HG02884 (cell line): Measurements from ENCODE around the gene SLC7A5.
"Not testable (repeated sequence)": the region's sequence is repeated elsewhere in the genome, so short reads cannot be mapped to it uniquely, and the experiment has no call there.

Source experiments
- ATAC-seq: cut with Tn5 transposase; IDR thresholded peaks from one replicate; pipeline ENCODE4 v1.9.1; 2021; ENCODE audit warnings: mild to moderate bottlenecking, moderate library complexity; ENCODE audit not compliant: unreplicated experiment

Gene SLC7A5

DNA sequence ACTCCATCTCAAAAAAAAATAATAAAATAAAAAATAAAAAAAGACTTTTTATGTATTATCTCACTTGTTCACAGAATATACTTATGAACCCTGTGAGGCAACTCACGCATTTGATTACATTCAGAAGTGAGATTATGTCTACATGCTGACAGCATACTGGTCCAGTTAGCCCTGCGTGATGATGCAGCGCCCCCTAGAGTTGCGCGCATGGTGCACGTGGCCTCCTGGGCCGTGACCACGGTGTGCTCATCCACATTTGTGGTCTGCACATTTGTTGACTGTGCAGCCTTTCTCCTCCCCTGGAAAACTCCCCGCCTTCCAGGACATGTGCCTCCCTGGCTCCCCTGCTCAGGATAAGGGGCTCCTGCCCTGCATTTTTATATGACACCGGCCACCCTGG is 20.5 kb upstream of the SLC7A5 start:
- not testable (repeated sequence) for ATAC-seq

GRCh38 chr16:87888346-87888745 is 19.0 kb upstream of the SLC7A5 start:
- ATAC-seq: not testable (repeated sequence)

- ATAC-seq: not testable (repeated sequence)
These were observed 18.6 kb upstream of the SLC7A5 start for GRCh38 chr16:87887931-87888330.

DNA sequence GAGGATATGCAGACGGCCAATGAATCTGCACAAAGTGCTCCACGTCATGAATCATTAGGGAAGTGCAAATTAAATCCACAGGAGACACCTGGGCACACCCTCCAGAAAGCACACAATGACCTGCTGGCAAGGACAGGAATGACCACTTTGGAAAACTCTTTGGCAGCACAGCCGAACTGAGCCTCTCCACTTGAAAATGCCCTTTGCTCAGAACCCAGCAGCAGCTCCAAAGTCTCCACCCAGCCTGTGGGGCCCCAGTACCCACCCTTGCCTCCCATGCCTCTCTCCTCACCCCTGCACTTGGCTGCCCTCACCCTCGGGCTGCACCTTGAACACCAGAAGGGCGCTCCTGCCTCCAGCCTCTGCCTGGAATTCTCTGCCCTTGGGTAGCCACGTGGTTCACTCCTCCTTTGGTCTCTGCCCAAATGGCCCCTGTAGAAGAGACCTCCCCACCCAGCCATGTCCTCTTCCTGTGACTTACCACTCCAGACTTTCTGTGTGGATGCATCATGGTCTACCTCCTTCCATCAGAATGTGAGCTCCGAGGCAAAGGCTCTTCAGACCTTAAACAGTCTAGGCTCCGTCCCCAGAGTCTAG is 16.2 kb upstream of the SLC7A5 start:
- not testable (repeated sequence) for ATAC-seq

- no peak for ATAC-seq
These were observed 13.2 kb upstream of the SLC7A5 start for GRCh38 chr16:87882436-87883019.

GRCh38 chr16:87881324-87882200 is 12.3 kb upstream of the SLC7A5 start:
- no peak for ATAC-seq

GRCh38 chr16:87880117-87880696 is 10.9 kb upstream of the SLC7A5 start:
- no peak for ATAC-seq

- not testable (repeated sequence) for ATAC-seq
These were observed 10.2 kb upstream of the SLC7A5 start for GRCh38 chr16:87879411-87880013.

GRCh38 chr16:87878704-87879103 is 9.4 kb upstream of the SLC7A5 start:
- ATAC-seq: no peak

DNA sequence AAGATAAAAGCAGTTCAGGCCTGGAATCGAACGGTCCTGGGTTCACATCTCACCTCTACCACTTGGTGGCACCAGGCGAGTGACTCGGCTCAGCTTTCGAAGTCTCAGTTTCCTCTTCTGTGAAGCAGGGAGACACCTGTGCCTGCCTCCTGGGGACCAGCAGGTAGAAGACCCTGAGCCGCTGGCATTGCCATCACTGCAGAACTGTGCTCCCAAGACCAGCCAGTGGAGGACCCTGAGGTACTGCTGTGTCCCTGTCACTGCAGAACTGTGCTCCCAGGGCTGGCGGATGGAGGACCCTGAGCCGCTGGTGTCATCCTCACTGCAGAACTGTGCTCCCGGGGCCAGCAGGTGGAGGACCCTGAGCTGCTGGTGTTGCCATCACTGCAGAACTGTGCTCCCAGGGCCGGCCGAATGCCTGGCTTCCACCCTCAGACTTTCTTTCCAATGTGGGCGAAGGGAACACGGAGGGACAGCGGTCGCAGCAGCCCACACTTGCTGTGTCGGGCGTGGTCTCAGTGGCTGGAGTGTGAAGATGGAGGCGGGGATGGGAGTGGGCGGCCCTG is 8.7 kb upstream of the SLC7A5 start:
- no peak for ATAC-seq

GRCh38 chr16:87874639-87875427 is 5.5 kb upstream of the SLC7A5 start:
- ATAC-seq: no peak

DNA sequence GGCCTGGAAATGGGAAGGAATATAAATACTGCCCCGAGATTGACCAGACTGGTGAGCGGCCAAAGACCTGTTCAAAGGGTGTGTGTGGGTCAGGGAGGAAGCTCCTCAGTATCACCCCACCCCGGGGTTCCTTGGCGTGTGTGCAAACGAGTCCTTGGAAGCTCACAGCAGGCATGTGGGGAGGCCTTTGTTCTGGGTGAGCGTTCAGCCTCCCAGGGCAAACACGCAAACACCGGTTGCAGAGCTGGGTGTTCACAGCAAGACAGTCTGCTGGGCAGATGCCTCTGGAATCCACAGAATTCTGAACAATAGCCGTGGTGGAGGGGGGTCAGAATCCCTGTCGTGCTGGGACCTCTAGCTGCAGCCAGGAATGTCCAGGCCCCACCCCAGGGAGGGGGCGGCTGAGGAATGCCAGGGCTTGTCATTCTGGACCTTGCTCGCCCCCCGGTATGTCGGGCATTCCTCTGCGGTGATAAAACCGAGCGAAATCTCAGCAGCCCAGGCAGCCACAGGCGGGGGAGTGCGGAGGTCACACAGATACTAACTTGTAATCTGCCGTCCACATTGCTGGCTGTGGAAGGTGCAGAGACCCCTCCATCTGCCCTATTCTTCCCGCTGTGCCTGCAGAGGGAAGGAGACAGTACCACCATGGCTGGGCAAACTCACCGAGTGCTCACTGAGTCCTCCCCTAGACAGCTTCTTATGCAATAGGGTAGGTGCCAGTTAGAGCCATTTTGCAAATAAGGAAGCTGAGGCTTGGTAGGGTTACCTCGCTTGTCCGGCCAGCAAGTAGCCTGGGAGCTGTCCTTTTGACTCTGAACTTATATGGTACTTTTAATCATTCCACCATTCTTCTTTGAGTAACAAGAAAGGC is 1.3 kb upstream of the SLC7A5 start:
- not testable (repeated sequence) for ATAC-seq

GRCh38 chr16:87869879-87870417 is 641 bp upstream of the SLC7A5 start:
- not testable (repeated sequence) for ATAC-seq

DNA sequence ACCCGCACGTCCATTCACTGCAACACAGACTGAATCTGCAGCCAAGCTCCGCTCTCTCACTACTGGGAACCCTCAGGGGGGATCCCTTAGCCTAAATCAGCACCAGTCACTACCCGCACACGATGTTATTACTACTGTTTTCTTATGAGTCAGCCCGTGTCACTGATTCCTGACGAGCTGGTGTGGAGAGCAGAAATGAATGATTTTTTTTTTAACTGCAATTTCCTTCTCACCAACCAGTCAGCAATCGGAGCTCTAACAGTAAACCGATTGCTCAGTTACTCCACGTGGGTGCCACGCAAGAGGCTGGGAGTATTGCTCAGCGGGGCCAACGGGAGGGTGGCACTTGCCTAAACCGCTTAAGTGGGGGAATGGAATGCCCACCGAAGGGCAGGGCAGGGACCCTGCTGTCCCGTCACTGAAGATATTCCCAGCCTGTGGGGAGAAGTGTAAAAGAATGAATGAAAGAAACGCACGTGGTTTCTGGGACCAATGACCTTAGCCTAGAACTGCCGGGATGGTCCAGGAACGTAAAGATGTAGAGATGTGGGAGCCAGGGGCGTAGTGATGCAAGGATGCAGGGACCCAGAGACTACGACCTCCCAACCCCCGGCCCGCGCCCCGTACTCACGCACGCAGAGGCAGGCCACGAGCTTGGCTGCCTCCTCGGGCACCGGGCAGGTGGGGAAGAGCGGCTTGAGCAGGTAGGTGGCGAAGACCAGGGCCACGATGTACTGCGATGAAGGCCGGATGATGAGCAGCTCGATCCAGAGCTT is 865 bp downstream of the SLC7A5 start:
- peak; percentile 11 for ATAC-seq

DNA sequence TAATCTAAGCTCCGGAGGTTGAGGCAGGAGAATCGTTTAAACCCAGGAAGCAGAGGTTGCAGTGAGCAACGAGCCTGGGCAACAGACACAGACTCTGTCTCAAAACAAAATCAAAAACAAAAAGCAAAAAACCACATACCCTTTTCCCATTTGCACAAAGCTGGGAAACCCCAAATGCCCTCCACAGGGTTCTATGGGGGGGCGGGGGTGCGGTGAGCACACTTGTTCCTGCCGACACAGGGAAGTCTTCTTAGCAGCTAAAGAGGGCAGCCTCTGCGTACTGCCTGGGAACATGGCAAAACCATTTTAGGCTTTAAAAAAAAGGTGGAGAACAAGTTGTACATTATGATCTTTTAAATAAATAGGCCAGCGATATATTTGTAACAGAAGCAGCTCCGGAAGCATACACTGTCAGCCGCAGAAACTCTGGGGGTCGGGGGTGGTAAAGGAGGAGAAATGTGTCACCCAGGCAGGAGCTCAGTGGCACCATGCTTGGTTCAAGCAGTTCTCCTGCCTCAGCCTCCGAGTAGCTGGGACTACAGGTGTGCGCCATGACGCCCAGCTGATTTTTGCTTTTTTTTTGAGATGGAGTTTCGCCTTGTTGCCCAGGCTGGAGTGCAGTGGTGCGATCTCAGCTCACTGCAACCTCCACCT is 3.3 kb downstream of the SLC7A5 start:
- not testable (repeated sequence) for ATAC-seq

- no peak for ATAC-seq
These were observed 4.8 kb downstream of the SLC7A5 start for GRCh38 chr16:87864331-87864989.

GRCh38 chr16:87863327-87863635 is 6.0 kb downstream of the SLC7A5 start:
- not testable (repeated sequence) for ATAC-seq
